Panc1 (cell line): ENCODE results near the gene PLXNA2.

Experiments used
- POLR2AphosphoS5 ChIP-seq: IDR thresholded peaks from 2 replicates; pipeline ENCODE4 v1.6.1; 2012; ENCODE audit warnings: mild to moderate bottlenecking, low read depth, low read length, moderate library complexity
- SIN3A ChIP-seq: IDR thresholded peaks from 2 replicates; pipeline ENCODE4 v1.6.1; 2012; ENCODE audit warnings: low read depth, mild to moderate bottlenecking, low read length, moderate library complexity, borderline replicate concordance; ENCODE audit not compliant: insufficient read depth
- TF ChIP-seq, protein P1 (sequence below): fragments of 450-650 bp; IDR thresholded peaks from 2 replicates; pipeline ENCODE4 v1.5.1; 2017; ENCODE audit warnings: mild to moderate bottlenecking
- TF ChIP-seq, protein P2 (sequence below), 2 experiments: IDR thresholded peaks; 2 replicates each; pipeline ENCODE4 v1.6.1; 2011 to 2012; ENCODE audit warnings: low read depth in 2 of 2, control low read depth in 1 of 2, low read length in 1 of 2, mild to moderate bottlenecking in 1 of 2, moderate library complexity in 1 of 2; ENCODE audit not compliant: insufficient read depth in 1 of 2

DNA sequence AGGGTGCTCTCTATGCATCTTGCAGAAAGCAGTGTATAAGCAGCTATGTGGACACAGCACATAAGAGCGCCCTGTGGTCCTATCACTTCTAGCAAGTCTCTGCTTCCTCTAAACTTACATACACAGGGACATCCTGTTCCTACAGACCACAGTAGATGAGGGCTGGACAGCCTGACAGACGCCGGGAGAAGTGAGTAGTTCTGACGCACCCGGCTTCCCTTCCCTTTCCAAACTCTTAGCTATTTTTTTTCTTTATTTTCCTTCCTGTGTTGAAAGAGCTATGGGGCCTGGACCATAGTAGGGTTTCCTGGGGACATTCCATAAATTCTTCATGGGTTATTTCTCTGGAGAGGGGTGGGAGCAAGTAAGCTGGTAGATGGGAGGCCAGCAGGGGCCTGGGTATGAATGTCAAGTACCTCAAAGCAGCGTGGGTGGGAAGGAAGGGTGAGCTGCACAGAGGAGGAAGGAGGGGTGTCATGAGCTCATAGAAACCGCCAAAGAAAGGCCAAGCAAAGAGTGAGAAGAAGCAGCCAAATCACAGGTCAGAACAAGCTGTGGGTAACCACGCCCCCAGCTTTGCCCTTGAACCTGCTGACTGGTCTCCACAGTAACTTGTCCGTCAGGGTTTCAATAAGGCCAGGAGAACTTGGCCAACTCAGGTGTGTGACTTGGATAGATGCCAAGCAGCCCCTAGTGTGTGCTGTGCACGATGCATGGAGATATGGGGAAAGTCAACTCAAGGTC, 36.6 kb downstream of the PLXNA2 start:
- TF ChIP-seq SIN3A (no peak), POLR2AphosphoS5 (no peak)
- TF ChIP-seq, protein P1, sequence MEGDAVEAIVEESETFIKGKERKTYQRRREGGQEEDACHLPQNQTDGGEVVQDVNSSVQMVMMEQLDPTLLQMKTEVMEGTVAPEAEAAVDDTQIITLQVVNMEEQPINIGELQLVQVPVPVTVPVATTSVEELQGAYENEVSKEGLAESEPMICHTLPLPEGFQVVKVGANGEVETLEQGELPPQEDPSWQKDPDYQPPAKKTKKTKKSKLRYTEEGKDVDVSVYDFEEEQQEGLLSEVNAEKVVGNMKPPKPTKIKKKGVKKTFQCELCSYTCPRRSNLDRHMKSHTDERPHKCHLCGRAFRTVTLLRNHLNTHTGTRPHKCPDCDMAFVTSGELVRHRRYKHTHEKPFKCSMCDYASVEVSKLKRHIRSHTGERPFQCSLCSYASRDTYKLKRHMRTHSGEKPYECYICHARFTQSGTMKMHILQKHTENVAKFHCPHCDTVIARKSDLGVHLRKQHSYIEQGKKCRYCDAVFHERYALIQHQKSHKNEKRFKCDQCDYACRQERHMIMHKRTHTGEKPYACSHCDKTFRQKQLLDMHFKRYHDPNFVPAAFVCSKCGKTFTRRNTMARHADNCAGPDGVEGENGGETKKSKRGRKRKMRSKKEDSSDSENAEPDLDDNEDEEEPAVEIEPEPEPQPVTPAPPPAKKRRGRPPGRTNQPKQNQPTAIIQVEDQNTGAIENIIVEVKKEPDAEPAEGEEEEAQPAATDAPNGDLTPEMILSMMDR = no peak
- TF ChIP-seq, protein P2, sequence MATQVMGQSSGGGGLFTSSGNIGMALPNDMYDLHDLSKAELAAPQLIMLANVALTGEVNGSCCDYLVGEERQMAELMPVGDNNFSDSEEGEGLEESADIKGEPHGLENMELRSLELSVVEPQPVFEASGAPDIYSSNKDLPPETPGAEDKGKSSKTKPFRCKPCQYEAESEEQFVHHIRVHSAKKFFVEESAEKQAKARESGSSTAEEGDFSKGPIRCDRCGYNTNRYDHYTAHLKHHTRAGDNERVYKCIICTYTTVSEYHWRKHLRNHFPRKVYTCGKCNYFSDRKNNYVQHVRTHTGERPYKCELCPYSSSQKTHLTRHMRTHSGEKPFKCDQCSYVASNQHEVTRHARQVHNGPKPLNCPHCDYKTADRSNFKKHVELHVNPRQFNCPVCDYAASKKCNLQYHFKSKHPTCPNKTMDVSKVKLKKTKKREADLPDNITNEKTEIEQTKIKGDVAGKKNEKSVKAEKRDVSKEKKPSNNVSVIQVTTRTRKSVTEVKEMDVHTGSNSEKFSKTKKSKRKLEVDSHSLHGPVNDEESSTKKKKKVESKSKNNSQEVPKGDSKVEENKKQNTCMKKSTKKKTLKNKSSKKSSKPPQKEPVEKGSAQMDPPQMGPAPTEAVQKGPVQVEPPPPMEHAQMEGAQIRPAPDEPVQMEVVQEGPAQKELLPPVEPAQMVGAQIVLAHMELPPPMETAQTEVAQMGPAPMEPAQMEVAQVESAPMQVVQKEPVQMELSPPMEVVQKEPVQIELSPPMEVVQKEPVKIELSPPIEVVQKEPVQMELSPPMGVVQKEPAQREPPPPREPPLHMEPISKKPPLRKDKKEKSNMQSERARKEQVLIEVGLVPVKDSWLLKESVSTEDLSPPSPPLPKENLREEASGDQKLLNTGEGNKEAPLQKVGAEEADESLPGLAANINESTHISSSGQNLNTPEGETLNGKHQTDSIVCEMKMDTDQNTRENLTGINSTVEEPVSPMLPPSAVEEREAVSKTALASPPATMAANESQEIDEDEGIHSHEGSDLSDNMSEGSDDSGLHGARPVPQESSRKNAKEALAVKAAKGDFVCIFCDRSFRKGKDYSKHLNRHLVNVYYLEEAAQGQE (IDR thresholded peaks at IDR 0.05; ENCODE audit: insufficient read depth in 1 of 2, low read depth in 2 of 2, low read length in 1 of 2) = no peak
